Kidney (tissue), 14 donors: Measurements from ENCODE around the gene GTSF1L. TPM values are rescaled to one million over a fixed set of nuclear protein-coding genes. Genes with fewer than 3 reads are reported as not detected.

Source experiments
- DNase-seq, 5 donors: peaks; one replicate each; pipeline ENCODE4 v3.0.0-alpha.2; 2013 to 2020
- FAIRE-seq: peaks from 2 replicates; lab custom pipeline; 2012; peaks lifted over from hg19 to GRCh38; lab: Jason Lieb, UNC
- H3K27ac ChIP-seq, 2 donors: one replicate each; pipeline ENCODE4 v1.7.0; 2013; ENCODE audit warnings: low read depth in 2 of 2, low read length in 2 of 2, inconsistent platforms in 1 of 2
- H3K27me3 ChIP-seq: one replicate; pipeline ENCODE4 v1.7.1; 2013; ENCODE audit warnings: low read length, inconsistent platforms; ENCODE audit not compliant: control insufficient read depth, insufficient read depth
- H3K36me3 ChIP-seq, 3 donors: one replicate each; pipeline versions ENCODE4 v1.7.0 to v1.7.1; 2013; ENCODE audit warnings: low read length in 3 of 3, control low read depth in 1 of 3, inconsistent platforms in 1 of 3; ENCODE audit not compliant: insufficient read depth in 3 of 3, control insufficient read depth in 2 of 3
- H3K4me1 ChIP-seq, 3 donors: one replicate each; pipeline versions ENCODE4 v1.7.0 to v1.7.1; 2013; ENCODE audit warnings: low read length in 3 of 3, inconsistent platforms in 1 of 3, low read depth in 1 of 3; ENCODE audit not compliant: control insufficient read depth in 2 of 3, insufficient read depth in 2 of 3
- H3K4me3 ChIP-seq, 3 donors: one replicate each; pipeline versions ENCODE4 v1.7.0 to v1.8.1; 2013; ENCODE audit warnings: low read length in 3 of 3, control low read depth in 1 of 3, inconsistent platforms in 1 of 3
- H3K9ac ChIP-seq, 3 donors: one replicate each; pipeline versions ENCODE4 v1.7.0 to v1.7.1; 2013; ENCODE audit warnings: low read length in 3 of 3, control low read depth in 1 of 3, inconsistent platforms in 1 of 3
- H3K9me3 ChIP-seq, 3 donors: one replicate each; pipeline versions ENCODE4 v1.7.0 to v1.7.1; 2013; ENCODE audit warnings: low read length in 3 of 3, control low read depth in 1 of 3, inconsistent platforms in 1 of 3; ENCODE audit not compliant: control insufficient read depth in 2 of 3, insufficient read depth in 1 of 3
- CTCF ChIP-seq: IDR thresholded peaks from 3 replicates; pipeline ENCODE4 v1.5.1; 2012; ENCODE audit warnings: mild to moderate bottlenecking, moderate library complexity, borderline replicate concordance; ENCODE audit not compliant: insufficient read depth; ENCODE audit errors: extremely low read depth
- intact Hi-C: fragments of 100-400 bp; cut with DNase I; formaldehyde crosslinking; loops from one replicate; pipeline ENCODE4 v1.11.1; 2022
- polyA plus RNA-seq: library from polyadenylated mRNA; stranded (reverse); fragments of 350-450 nt; fragmentation: Illumina TruSeq; extraction: RNeasy Lipid Tissue Mini Kit (QIAGEN cat#74804); gene quantifications from one replicate; pipeline ENCODE4 v1.2.3, GENCODE V29; 2014; ENCODE audit warnings: low read depth, low replicate concordance; ENCODE audit not compliant: insufficient read depth
- total RNA-seq: library from RNA; stranded (reverse); fragmentation: NEBNext Ultra II Directional; extraction: Animal tissue kit (Norgen Biotek cat#: 25700); gene quantifications from one replicate; pipeline ENCODE4 v1.2.1, GENCODE V29; 2021
- donor health status: control.
- donor health status: control.
- donor health status: control.
- donor health status: control.
- donor health status: control.
- donor health status: DM: yes; HTN: yes; CAD: no.
- donor health status: Normal renal cell carcinoma (clear cell type).

The GTSF1L gene
- total and polyA plus RNA-seq, 2 donors from 2014 or later: not detected

GRCh38 chr20:43752051-43752360 is 25.2 kb upstream of the GTSF1L start:
- intact Hi-C loops: loop anchor here (5.0 kb wide), 1 partner anchor 325 kb away; no protein-coding TSS in a partner anchor
- FAIRE-seq (no peak), DNase-seq (no peak)

GRCh38 chr20:43751167-43752050 is 24.6 kb upstream of the GTSF1L start:
- no peaks in the 10 kb centered on the region for H3K4me1 ChIP-seq
- no peaks in the 10 kb centered on the region for H3K9me3 ChIP-seq
- H3K4me3 ChIP-seq: no peak overlapping the region
- H3K9ac ChIP-seq: no peak overlapping the region
- intact Hi-C loops: loop anchor here (5.0 kb wide), 1 partner anchor 326 kb away; no protein-coding TSS in a partner anchor
- DNase-seq: no peak
- H3K27me3 ChIP-seq: no peaks in the 10 kb centered on the region
- no peak for TF ChIP-seq CTCF
- no peak for FAIRE-seq
- H3K27ac ChIP-seq: no peak overlapping the region
- H3K36me3 ChIP-seq: no peaks in the 10 kb centered on the region

More at GRCh38 chr20:43752051-43752360, 25.2 kb upstream of the GTSF1L start:
- no peak for TF ChIP-seq CTCF
- Histone ChIP-seq H3K36me3 (no peaks in the 10 kb centered on the region), H3K27me3 (no peaks in the 10 kb centered on the region), H3K9ac (no peak overlapping the region), H3K4me3 (no peak overlapping the region), H3K4me1 (no peaks in the 10 kb centered on the region), H3K27ac (no peak overlapping the region), H3K9me3 (no peaks in the 10 kb centered on the region)

- DNase-seq: no peak
- H3K9ac ChIP-seq: no peak overlapping the region
- TF ChIP-seq CTCF: no peak
- no peaks in the 10 kb centered on the region for H3K36me3 ChIP-seq
- no peak overlapping the region for H3K4me3 ChIP-seq
- no peaks in the 10 kb centered on the region for H3K27me3 ChIP-seq
- H3K27ac ChIP-seq: no peak overlapping the region
- no peaks in the 10 kb centered on the region for H3K4me1 ChIP-seq
- FAIRE-seq: no peak
- intact Hi-C loops: loop anchor here (5.0 kb wide), 1 partner anchor 327 kb away; no protein-coding TSS in a partner anchor
- no peaks in the 10 kb centered on the region for H3K9me3 ChIP-seq
Observed at GRCh38 chr20:43750774-43751166, 24.0 kb upstream of the GTSF1L start.
